Limb (tissue), 2 donors: ENCODE data around the gene BAD.
"Not testable (repeated sequence)": the region's sequence is repeated elsewhere in the genome, so short reads cannot be mapped to it uniquely, and the experiment has no call there.

Source experiments
- DNase-seq, 2 donors: peaks; one replicate each; pipeline ENCODE4 v3.0.0-alpha.2; 2016; ENCODE audit errors: extremely low spot score in 2 of 2

BAD gene

DNA sequence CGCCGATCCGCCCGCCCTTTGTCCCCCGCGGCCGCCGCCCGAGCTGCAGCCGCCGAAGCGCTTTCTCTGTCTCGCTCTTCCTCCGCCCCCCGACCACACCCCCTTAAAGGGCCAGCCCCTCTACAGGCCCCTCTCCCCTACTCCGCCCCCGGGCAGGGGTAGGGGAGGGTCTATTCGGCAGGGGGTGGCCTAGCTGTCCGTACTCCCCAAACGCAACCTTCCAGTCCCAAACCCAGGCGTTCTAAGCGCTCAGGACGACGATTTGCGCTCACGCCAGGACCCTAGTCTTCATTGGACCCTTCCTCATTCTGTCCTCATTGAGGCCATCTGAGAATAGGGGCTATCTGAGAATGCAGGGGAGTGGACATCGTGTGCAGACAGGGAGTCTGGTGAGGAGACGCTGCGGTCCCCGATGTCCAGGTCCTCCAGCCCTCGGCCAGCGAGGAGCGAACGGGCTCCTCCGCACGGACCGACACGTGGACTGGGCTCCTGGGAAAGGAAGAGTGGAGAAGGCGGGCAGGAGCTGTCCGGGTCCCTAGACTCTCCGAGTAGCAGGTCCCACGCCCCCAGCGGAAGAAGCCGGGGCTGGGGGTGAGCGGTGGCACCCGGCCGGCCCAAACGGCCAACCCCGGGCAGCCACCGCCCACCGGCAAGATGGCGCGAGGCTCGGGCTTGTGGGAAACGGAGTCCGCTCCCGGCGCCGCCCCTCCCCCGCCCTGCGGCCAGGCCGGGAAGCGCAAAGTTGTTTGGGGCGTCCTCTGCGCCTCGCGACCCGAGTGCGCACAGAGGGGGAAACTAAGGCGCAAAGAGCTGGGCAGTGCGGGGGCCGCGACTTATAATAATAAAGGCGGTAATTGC lies 37.4 kb downstream of the BAD start, which contains the start of gene PPP1R14B:
TSS of gene PPP1R14B (minus strand) at position 73 of the 858 bp plus-strand sequence. CDS start 270 bp downstream, outside the sequence.
- DNase-seq, result peak; percentile 88 to 92

DNA sequence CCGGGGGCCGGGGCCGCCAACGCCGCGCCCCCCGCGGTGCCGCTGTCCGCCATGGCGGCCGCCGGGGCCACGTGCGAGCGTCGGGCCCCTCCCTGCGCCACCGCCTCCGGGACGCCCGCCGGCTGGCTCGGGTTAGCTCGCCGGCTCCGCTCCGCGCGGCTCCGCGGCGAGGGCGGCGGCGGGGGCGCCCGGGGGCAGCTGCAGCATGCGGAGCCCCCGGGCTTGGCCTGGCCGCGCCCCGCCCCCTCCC lies 37.9 kb downstream of the BAD start:
- DNase-seq, result not testable (repeated sequence)

DNA sequence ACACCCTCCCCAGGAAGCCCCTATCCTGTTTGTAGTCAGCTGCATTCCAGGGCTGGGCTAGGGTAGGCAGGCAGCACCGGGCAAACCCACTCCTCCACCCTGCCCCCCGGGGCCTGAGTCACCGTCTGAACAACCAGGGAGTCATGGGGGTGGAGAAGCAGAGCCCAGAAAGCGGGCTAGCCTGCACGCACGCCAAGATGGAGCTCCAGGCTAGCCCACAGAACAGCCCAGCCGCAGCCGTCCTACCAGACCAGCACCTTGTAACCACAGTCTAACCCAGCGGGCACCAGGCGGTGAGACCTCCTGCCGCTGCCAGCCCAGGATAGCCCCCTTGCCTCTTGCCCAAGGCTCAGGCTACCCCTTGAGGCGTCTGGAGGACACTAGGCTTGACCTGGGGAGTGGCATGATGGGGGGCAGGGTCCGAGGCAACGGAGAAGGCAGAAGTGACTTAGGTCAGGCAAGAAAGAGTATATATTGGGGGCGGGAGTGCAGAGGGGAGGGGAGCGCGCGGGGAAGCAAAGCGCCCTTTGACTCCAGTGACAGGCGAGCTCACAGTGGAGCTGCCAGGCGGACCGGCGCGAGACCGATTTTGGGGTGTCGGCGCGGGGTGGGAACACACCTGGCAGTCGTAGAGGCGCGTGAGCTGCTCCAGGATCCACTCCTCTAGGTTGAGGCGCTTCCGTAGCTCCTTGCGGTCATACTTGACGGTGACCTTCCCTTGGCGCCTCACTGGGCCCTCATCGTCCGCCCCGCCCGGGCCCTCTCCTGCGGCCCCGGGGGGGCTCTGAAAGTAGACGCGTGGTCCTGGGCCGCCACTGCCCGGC lies 38.5 kb downstream of the BAD start:
- peak; percentile 43 to 74 for DNase-seq

DNA sequence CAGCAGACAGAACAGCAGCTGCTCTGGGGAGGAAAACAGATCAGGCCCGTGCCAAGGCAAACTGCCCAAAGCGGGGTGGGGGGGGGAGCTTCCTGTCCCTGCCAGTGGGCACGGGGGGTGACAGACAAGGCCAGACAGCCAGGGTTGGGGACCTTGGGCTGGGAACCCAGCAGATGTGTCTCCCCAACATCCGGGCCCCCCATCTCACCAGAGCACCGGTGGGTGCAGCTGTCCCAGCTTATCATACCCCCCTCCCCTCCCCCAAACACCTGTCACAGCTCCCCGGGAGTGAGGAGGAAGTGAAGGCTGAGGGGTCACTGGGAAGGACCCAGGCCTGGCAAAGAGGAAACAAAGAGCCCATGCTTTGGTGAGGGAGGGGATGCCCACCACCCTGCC lies 39.1 kb downstream of the BAD start:
- peak in 1 of 2 donors; percentile 67 for DNase-seq

DNA sequence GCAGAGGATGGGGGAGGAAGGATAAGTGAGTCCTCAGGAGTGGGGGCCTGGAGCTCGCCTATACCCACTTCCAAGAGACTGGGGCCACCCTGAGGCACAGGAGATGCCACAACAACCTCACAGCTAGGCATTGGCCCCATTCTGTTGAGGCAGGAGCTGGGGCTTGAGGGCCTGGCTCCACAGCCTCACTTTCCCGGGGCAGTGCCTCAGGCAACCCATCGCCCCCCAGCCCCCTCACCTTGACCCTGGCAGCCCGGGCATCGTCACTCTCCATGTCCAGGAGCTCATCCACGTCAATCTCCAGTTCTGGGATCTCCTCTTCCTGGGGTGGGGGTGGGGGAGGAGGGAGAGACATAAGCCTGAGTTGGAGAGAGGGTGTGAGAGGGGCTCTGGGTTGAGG lies 39.5 kb downstream of the BAD start:
- DNase-seq, result no peak

DNA sequence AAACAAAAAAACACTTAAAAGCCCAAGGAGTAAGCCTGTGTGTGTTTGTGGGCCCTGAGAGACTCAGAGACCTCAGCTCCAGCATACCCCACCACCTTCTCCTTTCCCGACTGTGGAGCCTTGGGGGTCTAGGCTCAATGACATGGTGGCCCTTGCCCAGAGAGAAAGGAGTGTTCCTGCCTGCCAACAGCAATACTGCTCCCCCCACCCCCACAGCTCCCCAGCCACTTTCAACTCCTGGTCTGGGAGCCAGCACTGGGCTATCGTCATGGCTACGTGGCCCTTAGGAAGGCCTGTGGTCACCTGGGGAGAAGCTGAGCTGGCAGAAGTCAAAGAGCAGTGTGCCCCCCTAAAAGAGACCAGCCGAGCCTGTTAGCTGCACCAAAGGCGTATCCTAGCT lies 40.4 kb downstream of the BAD start:
- DNase-seq, result no peak

DNA sequence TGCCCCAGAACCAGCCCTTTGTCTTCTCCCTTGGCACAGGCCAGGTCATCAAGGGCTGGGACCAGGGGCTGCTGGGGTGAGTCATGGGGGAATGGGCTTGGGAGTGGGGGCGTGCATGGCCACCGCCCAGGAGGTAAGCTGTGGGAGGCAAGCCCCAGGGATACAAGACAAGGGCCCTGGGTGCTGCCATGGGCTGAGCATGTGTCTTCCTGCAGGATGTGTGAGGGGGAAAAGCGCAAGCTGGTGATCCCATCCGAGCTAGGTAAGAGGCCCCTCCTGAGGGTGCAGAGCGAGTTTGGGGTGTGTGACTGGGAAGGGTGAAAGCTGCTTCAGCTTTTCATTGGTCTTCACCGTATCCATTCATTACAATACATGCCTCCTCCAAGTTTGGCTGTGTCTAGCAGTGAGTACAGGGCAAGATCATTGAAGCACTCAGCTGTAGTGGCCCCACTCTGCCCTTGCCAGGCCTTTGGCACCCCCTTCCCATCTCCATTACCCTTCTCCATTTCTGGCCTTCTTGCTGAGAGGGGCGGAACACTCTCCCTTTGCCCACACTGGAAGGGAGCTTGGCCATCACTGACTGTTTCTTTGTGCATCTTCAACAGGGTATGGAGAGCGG lies 41.1 kb downstream of the BAD start:
- DNase-seq, result no peak

DNA sequence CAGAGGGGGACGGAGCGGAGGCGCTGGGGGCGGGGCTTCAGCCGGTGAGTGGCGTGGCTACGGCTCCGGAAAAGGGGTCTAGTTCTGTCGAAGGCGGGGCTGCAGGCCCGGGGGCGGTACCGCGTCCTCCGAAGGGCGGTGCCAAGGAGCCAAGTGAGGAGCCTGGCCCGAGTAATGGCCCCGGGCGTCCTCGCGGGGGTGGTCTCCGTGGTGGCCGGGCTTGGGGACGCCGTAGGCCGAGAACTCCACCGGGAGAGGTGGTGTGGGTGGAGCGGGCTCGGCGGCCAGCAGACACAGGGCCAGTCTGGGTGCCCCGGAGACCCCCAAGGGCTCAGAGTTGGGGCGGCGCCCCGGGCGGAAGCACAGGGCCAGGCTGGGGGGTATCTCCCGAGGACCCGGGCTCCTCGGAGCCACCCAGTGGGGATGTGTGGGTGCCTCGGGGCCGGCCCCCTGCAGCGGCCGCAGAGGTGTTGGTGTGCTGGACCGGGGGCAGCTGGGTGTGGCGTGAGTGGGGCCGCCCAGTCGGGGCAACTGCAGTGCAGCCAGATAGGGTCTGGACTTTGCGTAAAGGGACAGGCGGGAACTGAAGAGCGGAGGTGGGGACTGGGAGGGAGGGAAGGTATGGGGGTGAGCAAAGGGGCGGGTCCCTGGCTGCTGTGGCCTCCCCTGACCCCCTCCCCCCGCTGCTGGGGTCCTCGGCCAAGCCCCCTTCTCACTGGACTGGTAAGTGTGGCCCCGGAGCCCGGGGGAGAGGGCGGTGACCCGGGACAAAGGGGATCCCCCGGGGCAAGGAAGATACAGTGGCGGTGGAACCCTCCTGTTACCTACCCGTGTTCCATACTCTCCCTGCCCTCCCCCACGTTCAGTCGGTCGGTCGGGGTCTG lies 42.7 kb downstream of the BAD start:
- DNase-seq, result no peak

DNA sequence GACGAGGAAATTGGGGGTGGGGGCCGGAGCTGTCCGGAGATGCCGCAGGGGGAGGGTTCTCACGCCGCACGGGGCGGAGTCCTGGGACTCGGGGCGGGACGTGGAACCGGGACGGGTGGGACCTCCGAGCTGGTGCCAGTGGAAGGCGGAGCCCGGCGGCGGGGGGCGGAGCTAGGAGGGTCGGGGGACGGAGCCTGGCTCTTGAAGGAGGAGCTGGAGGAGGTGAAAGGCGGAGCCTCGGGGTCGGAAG lies 43.3 kb downstream of the BAD start:
- peak; percentile 100 for DNase-seq

DNA sequence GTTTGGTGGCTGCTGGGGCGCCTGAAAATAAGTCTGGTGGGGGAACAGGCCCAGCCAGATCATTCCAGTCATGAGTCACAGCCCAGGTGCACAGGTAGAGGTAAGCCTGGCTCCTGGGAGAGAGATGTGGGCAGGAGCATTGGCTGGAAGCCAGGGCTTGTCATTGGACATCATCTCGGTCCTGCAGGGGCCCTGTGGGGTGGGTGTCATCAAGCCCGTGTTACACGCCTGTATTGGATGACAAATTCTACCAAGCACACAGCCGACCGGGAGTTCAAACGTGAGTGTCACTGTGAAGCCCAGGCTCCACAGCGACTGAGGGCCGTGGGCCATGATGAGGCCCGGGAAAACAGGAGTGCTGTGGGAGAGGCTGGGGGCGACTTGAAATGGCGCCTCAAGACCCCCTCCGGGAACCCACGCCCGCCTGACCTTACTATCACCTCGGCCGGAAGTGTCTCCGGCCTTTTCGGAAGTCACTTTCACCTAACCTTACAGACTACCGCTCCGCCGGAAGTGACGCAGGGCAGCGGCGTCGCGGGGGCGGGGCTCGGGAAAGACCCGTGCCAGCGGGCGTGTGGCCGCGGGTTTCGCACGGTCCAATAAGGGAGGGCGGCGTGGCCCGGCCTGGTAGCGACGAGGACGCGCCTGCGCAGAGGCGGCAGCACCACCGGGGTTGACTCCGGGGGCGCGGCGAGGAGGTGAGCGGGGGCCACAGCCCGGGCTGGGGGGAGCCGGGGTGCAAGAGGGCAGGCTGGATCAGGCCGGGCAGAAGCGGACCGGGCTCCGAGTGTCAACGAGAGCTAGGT lies 43.8 kb downstream of the BAD start, which contains the start of gene FKBP2:
TSS of gene FKBP2 (plus strand) at position 661 of the 806 bp plus-strand sequence. CDS start 1,293 bp downstream, outside the sequence.
- peak; percentile 97 to 99 for DNase-seq

DNA sequence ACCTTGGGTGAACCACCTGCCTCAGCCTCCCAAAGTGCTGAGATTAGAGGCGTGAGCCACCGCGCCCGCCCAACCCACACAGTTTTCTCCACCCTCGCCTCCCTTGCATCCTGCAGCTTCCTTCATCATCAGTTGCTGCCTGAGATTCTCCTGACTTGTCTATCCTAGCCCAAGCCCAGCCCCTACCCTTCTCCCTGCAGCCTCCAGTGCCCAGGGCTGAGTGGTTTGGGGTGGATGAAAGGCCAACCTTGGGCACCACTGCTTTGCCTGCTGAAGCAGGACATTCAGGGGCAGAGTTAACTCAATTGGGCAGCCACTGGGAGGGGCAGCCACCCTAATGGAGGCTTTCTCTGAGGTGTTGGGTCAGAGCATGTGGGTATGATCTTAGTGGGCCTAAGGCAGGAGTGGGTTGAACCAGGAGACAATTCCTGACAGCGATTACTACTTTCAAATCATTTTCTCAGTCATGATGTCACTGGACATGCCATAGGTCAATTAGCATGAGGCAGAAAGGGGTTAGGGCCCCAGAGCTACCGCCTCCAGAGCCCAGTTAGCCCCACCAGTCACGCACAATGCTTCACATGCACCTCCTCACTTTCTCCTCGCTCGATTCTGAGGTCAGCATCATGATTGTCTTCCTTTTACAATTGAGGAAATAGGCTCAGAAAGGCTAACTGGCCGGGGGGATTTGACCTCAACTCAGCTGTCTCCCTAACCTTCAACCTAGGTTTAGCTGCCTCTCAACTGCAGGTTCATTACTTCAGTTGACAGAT lies 44.6 kb downstream of the BAD start:
- DNase-seq, result no peak

DNA sequence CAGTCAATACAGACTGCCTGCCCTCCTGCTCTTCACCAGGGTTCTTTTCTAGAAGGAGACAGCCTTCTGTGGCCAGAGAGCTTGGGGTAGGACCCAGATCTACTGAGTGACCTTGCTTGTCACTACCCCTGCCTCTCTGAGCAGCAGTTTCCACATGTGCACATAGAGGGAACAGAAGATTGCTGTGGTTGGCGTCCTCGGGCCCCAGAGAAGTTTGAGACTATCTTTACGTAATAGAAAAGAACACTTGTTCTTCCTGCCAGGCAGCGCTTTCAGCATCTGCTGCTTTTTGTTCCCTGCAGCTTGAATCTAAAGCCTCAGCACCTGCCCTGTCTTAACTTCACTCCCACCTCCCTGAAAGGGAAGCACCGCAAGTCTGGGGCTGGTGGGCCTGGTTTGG lies 45.5 kb downstream of the BAD start:
- DNase-seq, result no peak

DNA sequence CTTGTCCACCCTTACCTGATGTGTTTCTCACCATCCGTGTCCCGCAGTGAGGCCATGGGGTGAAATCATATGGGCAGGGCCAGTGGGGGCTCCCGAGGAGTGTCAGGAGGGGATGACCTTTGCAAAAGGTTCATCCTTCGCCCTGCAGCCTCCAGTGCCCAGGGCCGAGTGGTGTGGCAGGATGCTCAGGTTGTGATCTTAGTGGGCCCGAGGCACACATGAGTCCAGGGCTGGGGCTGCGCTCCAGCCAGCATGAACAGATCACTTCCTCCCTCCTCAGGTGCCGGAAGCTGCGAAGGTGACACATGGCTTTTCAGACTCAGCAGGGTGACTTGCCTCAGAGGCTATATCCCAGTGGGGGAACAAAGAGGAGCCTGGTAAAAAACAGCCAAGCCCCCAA lies 46.4 kb downstream of the BAD start:
- no peak for DNase-seq

DNA sequence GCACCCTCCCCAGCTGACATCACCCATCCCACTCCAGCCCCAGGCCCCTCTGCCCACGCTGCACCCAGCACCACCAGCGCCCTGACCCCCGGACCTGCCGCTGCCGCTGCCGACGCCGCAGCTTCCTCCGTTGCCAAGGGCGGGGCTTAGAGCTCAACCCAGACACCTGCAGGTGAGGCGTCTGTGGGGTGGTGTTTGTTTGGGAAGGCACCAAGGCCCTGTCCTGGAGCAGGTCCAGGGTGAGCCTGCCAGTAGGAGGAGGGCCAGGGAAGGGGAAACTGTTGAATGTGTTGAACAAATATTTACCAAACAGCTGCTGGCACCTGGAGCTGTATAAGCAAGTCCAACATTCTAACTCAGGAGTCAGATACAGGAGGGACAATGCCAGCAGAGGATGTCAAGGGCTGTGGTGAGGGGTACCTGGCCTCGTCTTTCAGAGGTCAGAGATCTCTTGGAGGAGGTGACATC lies 46.9 kb downstream of the BAD start:
- DNase-seq, result no peak

DNA sequence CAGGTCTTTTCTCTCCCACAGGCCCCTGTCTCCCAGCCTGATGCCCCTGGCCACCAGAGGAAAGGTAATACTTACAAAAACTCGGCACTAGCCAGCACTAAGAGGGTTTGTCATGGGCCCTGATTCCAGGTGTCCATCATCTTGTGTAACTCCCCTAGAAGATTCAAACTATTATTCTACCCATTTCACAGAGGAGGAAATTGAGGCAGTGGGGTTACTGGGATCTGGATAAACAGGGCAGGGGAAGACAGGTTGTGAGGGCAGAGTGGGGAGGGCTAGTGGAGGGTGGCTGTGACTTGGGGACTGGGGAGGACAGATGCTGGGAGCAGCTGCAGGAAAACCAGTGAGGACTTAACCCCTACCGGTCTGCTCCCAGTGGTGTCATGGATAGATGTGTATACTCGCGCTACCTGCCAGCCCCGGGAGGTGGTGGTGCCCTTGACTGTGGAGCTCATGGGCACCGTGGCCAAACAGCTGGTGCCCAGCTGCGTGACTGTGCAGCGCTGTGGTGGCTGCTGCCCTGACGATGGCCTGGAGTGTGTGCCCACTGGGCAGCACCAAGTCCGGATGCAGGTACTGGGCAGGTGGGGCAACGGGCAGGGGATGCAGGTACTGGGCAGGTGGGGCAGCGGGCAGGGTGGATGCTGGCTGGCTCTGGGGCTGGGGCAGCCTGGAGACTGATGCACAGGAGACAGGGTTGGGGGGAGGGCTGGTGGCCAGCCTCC lies 48.9 kb downstream of the BAD start:
- no peak for DNase-seq

DNA sequence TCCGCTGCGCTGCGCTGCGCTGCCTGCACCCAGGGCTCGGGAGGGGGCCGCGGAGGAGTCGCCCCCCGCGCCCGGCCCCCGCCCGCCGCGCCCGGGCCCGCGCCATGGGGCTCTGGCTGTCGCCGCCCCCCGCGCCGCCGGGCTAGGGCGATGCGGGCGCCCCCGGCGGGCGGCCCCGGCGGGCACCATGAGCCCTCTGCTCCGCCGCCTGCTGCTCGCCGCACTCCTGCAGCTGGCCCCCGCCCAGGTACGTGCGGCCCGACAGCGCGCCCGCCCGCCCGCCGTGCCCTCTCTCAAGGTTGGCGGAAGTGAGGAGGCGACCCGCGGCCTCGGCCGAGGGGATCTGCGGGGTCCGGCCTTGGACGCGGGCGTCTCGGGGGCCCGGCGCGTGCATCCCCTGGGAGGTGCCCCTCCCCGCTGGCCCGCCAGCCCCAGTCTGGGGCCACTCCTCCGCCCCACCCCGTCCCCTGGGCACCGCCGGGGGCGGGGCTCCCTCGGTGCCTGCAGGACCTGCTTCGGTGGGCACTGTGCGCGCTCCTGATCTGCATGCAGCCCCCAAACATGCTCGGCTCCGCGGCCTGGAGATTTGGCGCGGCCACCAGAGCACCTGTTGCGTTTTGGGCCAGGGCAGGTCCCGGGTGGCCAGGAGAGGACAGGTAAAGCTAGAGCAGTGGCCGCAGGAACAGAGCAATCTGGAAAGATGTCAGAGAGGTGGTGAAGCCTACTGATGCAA lies 49.7 kb downstream of the BAD start:
- peak in 1 of 2 donors; percentile 71 for DNase-seq

DNA sequence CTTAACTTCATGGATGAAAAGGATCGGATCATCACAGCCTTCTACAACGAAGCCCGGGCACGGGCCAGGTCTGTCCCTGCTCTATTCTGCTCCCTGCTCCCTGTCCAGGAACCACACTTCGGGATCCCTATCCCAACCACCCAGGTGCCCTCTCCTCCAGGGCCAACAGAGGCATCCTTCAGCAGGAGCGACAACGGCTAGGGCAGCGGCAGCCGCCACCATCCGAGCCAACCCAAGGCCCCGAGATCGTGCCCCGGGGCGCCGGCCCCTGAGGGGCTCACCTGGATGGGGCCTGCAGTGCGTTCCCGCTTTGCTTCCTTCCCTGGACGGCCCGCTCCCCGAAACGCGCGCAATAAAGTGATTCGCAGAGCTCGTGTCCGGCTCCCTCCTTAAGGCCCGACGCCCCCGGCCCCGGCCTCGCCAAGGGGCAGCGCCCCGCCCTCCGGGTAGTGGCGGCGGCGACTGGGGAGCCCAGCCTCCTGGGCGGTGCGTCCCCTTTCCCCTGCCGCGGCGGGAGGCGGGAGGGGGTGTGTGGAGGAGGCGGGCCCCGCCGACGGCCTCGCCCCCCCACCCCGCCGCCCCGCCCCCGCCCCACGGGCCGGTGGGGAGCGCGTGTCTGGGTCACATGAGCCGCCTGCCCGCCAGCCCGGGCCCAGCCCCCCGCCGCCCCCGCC lies 50.4 kb downstream of the BAD start, which contains the start of gene VEGFB:
TSS of gene VEGFB (plus strand) at position 672 of the 674 bp plus-strand sequence. CDS start 250 bp downstream, outside the sequence.
- peak in 1 of 2 donors; percentile 83 for DNase-seq

DNA sequence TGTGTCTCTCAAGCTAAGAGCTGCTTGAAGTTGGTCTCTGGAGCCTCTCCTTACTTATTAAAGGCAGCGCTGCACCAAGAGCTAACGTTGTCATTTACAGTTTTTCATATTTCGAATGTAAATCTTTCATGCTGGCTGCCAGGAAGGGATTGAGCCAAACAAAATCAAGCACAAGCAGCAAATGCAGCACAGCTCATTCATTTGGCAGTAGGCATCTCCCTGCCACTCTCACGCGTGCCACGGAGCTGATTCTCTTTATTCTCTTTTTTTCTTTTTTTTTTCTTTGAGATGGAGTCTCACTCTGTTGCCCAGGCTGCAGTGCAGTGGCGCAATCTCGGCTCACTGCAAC lies 51.5 kb downstream of the BAD start:
- no peak for DNase-seq
